Activated naive CD4-positive, alpha-beta T cell treated with anti-CD3 and anti-CD28 coated beads, Interleukin-2, amount 10 ng/mL, durations not matched to agents 7 days and 5 days (primary cell): Measurements from ENCODE around the gene EYA2.

ENCODE experiments used
- CTCF ChIA-PET: fragments of 350-600 bp; sonication (Branson Sonifier 250); formaldehyde crosslinking; loops from one replicate; lab custom pipeline; 2021; ENCODE audit warnings: antibody characterized with exemption; lab: Charles Lee
- DNase-seq: peaks from one replicate; pipeline ENCODE4 v3.0.0-alpha.2; 2020
- H3K27ac Mint-ChIP-seq: one replicate; pipeline ENCODE4 v1.8.0; 2021; ENCODE audit warnings: mild to moderate bottlenecking, moderate library complexity, mixed read lengths
- H3K27me3 Mint-ChIP-seq: one replicate; pipeline ENCODE4 v1.8.0; 2021; ENCODE audit warnings: mild to moderate bottlenecking, mixed read lengths
- H3K36me3 Mint-ChIP-seq: one replicate; pipeline ENCODE4 v1.8.0; 2021; ENCODE audit warnings: mixed read lengths
- H3K4me1 Mint-ChIP-seq: one replicate; pipeline ENCODE4 v1.8.0; 2021; ENCODE audit warnings: mixed read lengths
- H3K4me3 Mint-ChIP-seq: one replicate; pipeline ENCODE4 v1.8.0; 2021; ENCODE audit warnings: mild to moderate bottlenecking, moderate library complexity, mixed read lengths
- H3K9me3 Mint-ChIP-seq: one replicate; pipeline ENCODE4 v1.8.0; 2021; ENCODE audit warnings: mixed read lengths

EYA2 gene

GRCh38 chr20:47225458-47225857 is 330.8 kb downstream of the EYA2 start:
- H3K27ac Mint-ChIP-seq: peak overlapping the region; percentile 81

GRCh38 chr20:47227119-47227518 is 332.5 kb downstream of the EYA2 start:
- Mint-ChIP-seq H3K27ac (no peak overlapping the region), H3K4me3 (no peak overlapping the region), H3K9me3 (no peaks in the 10 kb centered on the region), H3K36me3 (peaks cover 63% of the 10 kb centered on the region), H3K4me1 (peaks cover 22% of the 10 kb centered on the region), H3K27me3 (no peaks in the 10 kb centered on the region)
- CTCF ChIA-PET: interaction anchor here (1.5 kb wide), 1 partner anchor 27 kb away, joined by 3 read pairs; no protein-coding TSS in a partner anchor
- no peak for DNase-seq

More at GRCh38 chr20:47225458-47225857, 330.8 kb downstream of the EYA2 start:
- no peaks in the 10 kb centered on the region for H3K9me3 Mint-ChIP-seq
- H3K27me3 Mint-ChIP-seq: no peaks in the 10 kb centered on the region
- H3K36me3 Mint-ChIP-seq: peaks cover 63% of the 10 kb centered on the region
- peaks cover 33% of the 10 kb centered on the region for H3K4me1 Mint-ChIP-seq
- no peak for DNase-seq
- CTCF ChIA-PET: no interaction called here
- no peak overlapping the region for H3K4me3 Mint-ChIP-seq

GRCh38 chr20:47227576-47227975 is 332.9 kb downstream of the EYA2 start:
- DNase-seq: no peak
- CTCF ChIA-PET: interaction anchor here (1.5 kb wide), 1 partner anchor 26 kb away, joined by 3 read pairs; no protein-coding TSS in a partner anchor
- no peak overlapping the region for H3K4me3 Mint-ChIP-seq
- H3K9me3 Mint-ChIP-seq: no peaks in the 10 kb centered on the region
- H3K27me3 Mint-ChIP-seq: no peaks in the 10 kb centered on the region
- peaks cover 18% of the 10 kb centered on the region for H3K4me1 Mint-ChIP-seq
- peaks cover 61% of the 10 kb centered on the region for H3K36me3 Mint-ChIP-seq
- no peak overlapping the region for H3K27ac Mint-ChIP-seq

GRCh38 chr20:47228654-47229053 is 334.0 kb downstream of the EYA2 start:
- no peak for DNase-seq
- Mint-ChIP-seq H3K9me3 (no peaks in the 10 kb centered on the region), H3K36me3 (peaks cover 61% of the 10 kb centered on the region), H3K4me3 (no peak overlapping the region), H3K27me3 (no peaks in the 10 kb centered on the region), H3K27ac (no peak overlapping the region), H3K4me1 (peaks cover 14% of the 10 kb centered on the region)
- CTCF ChIA-PET: interaction anchor here (1.5 to 2.6 kb wide), 2 partner anchors 44 to 155 kb away, joined by 4 to 8 read pairs; no protein-coding TSS in a partner anchor

GRCh38 chr20:47230811-47231256 is 336.2 kb downstream of the EYA2 start:
- Mint-ChIP-seq H3K9me3 (no peaks in the 10 kb centered on the region), H3K27me3 (no peaks in the 10 kb centered on the region), H3K4me3 (no peak overlapping the region), H3K27ac (no peak overlapping the region), H3K36me3 (peaks cover 52% of the 10 kb centered on the region), H3K4me1 (peaks cover 7% of the 10 kb centered on the region)
- DNase-seq: no peak
- CTCF ChIA-PET: no interaction called here

GRCh38 chr20:47231382-47232039 is 336.9 kb downstream of the EYA2 start:
- Mint-ChIP-seq H3K36me3 (peaks cover 54% of the 10 kb centered on the region), H3K27ac (no peak overlapping the region), H3K27me3 (no peaks in the 10 kb centered on the region), H3K4me1 (peaks cover under 1% of the 10 kb centered on the region), H3K9me3 (no peaks in the 10 kb centered on the region), H3K4me3 (no peak overlapping the region)
- no peak for DNase-seq
- CTCF ChIA-PET: no interaction called here

GRCh38 chr20:47232518-47232917 is 337.9 kb downstream of the EYA2 start:
- DNase-seq: no peak

GRCh38 chr20:47233333-47234188 is 338.9 kb downstream of the EYA2 start:
- CTCF ChIA-PET: interaction anchor here (2.5 kb wide), 1 partner anchor 150 kb away, joined by 6 read pairs; no protein-coding TSS in a partner anchor
- no peaks in the 10 kb centered on the region for H3K9me3 Mint-ChIP-seq
- H3K27me3 Mint-ChIP-seq: no peaks in the 10 kb centered on the region
- H3K4me1 Mint-ChIP-seq: no peaks in the 10 kb centered on the region
- peaks cover 59% of the 10 kb centered on the region for H3K36me3 Mint-ChIP-seq
- DNase-seq: no peak
- H3K4me3 Mint-ChIP-seq: no peak overlapping the region
- no peak overlapping the region for H3K27ac Mint-ChIP-seq

More at GRCh38 chr20:47232518-47232917, 337.9 kb downstream of the EYA2 start:
- no peak overlapping the region for H3K27ac Mint-ChIP-seq
- no peaks in the 10 kb centered on the region for H3K4me1 Mint-ChIP-seq
- H3K9me3 Mint-ChIP-seq: no peaks in the 10 kb centered on the region
- no peak overlapping the region for H3K4me3 Mint-ChIP-seq
- H3K36me3 Mint-ChIP-seq: peaks cover 54% of the 10 kb centered on the region
- CTCF ChIA-PET: no interaction called here
- no peaks in the 10 kb centered on the region for H3K27me3 Mint-ChIP-seq

- Mint-ChIP-seq H3K4me3 (no peak overlapping the region), H3K36me3 (peaks cover 61% of the 10 kb centered on the region), H3K4me1 (no peaks in the 10 kb centered on the region), H3K27me3 (no peaks in the 10 kb centered on the region), H3K27ac (no peak overlapping the region), H3K9me3 (no peaks in the 10 kb centered on the region)
- no peak for DNase-seq
- CTCF ChIA-PET: interaction anchor here (2.5 kb wide), 1 partner anchor 149 kb away, joined by 6 read pairs; no protein-coding TSS in a partner anchor
These were observed 340.5 kb downstream of the EYA2 start for GRCh38 chr20:47235111-47235510.

- DNase-seq: no peak
- CTCF ChIA-PET: interaction anchor here (0.6 to 2.5 kb wide), 4 partner anchors 19 to 497 kb away, joined by 3 to 6 read pairs (median 4); no protein-coding TSS in a partner anchor
- no peaks in the 10 kb centered on the region for H3K27me3 Mint-ChIP-seq
- no peaks in the 10 kb centered on the region for H3K9me3 Mint-ChIP-seq
- H3K4me1 Mint-ChIP-seq: no peaks in the 10 kb centered on the region
- no peak overlapping the region for H3K4me3 Mint-ChIP-seq
- no peak overlapping the region for H3K27ac Mint-ChIP-seq
- peaks cover 54% of the 10 kb centered on the region for H3K36me3 Mint-ChIP-seq
These were observed 341.4 kb downstream of the EYA2 start for GRCh38 chr20:47235853-47236638.

- H3K4me3 Mint-ChIP-seq: no peak overlapping the region
- H3K9me3 Mint-ChIP-seq: no peaks in the 10 kb centered on the region
- CTCF ChIA-PET: interaction anchor here (0.6 to 1.2 kb wide), 2 partner anchors 20 to 148 kb away, joined by 3 to 4 read pairs; no protein-coding TSS in a partner anchor
- DNase-seq: no peak
- no peak overlapping the region for H3K27ac Mint-ChIP-seq
- no peaks in the 10 kb centered on the region for H3K4me1 Mint-ChIP-seq
- peaks cover 54% of the 10 kb centered on the region for H3K36me3 Mint-ChIP-seq
- no peaks in the 10 kb centered on the region for H3K27me3 Mint-ChIP-seq
These were observed 341.9 kb downstream of the EYA2 start for GRCh38 chr20:47236639-47236900.

- no peak for DNase-seq
- Mint-ChIP-seq H3K36me3 (peaks cover 48% of the 10 kb centered on the region), H3K27ac (no peak overlapping the region), H3K9me3 (no peaks in the 10 kb centered on the region), H3K4me3 (no peak overlapping the region), H3K27me3 (no peaks in the 10 kb centered on the region), H3K4me1 (no peaks in the 10 kb centered on the region)
- CTCF ChIA-PET: no interaction called here
These were observed 343.1 kb downstream of the EYA2 start for GRCh38 chr20:47237715-47238114.
